Neural cell (in vitro differentiated cells): Measurements from ENCODE around the gene FREM3. TPM values are rescaled to one million over a fixed set of nuclear protein-coding genes. Genes with fewer than 3 reads are reported as not detected.

Experiments
- H2AFZ ChIP-seq: fragments of 200-600, 300-800 bp; sonication (generic), shearing (Covaris generic); 2 replicates; pipeline ENCODE4 v1.6.0; 2014; ENCODE audit warnings: low read depth, mild to moderate bottlenecking, antibody characterized with exemption, low read length, moderate library complexity
- H3F3A ChIP-seq: fragments of 200-600 bp; shearing (Covaris generic); 2 replicates; pipeline ENCODE4 v1.6.1; 2016; ENCODE audit warnings: mild to moderate bottlenecking, moderate library complexity, mixed read lengths, antibody characterized with exemption, low read length; ENCODE audit not compliant: insufficient read depth, poor library complexity, severe bottlenecking
- H3K27ac ChIP-seq: fragments of 200-600, 300-800 bp; sonication (generic), shearing (Covaris generic); 2 replicates; pipeline ENCODE4 v1.5.1; 2014; ENCODE audit warnings: mild to moderate bottlenecking, low read length, moderate library complexity
- H3K27me3 ChIP-seq: fragments of 300-800, 200-600 bp; sonication (generic), shearing (Covaris generic); 2 replicates; pipeline ENCODE4 v1.6.0; 2014; ENCODE audit warnings: mild to moderate bottlenecking, low read depth, low read length, moderate library complexity; ENCODE audit not compliant: insufficient read depth
- H3K36me3 ChIP-seq: fragments of 300-800, 200-600 bp; sonication (generic), shearing (Covaris generic); 2 replicates; pipeline ENCODE4 v1.5.1; 2014; ENCODE audit warnings: mild to moderate bottlenecking, antibody characterized with exemption, low read length, moderate library complexity; ENCODE audit not compliant: insufficient read depth
- H3K4me2 ChIP-seq: fragments of 300-800, 200-600 bp; sonication (generic), shearing (Covaris generic); 2 replicates; pipeline ENCODE4 v1.6.0; 2014; ENCODE audit warnings: mild to moderate bottlenecking, low read length
- H3K4me3 ChIP-seq: fragments of 300-800, 200-600 bp; sonication (generic), shearing (Covaris generic); 2 replicates; pipeline ENCODE4 v1.5.1; 2014; ENCODE audit warnings: mild to moderate bottlenecking, low read length, moderate library complexity
- H3K79me2 ChIP-seq: fragments of 200-600 bp; shearing (Covaris generic); replicated peaks from 2 replicates; pipeline ENCODE4 v1.6.0; 2014; ENCODE audit warnings: mild to moderate bottlenecking, low read length, moderate library complexity; ENCODE audit not compliant: insufficient read depth
- H3K9ac ChIP-seq: fragments of 300-800, 200-600 bp; sonication (generic), shearing (Covaris generic); 2 replicates; pipeline ENCODE4 v1.6.1; 2016; ENCODE audit warnings: mild to moderate bottlenecking, low read length, mixed read lengths
- H3K9me2 ChIP-seq: fragments of 200-600 bp; shearing (Covaris generic); 2 replicates; pipeline ENCODE4 v1.6.1; 2016; ENCODE audit warnings: mild to moderate bottlenecking, low read length, mixed read lengths; ENCODE audit not compliant: insufficient read depth
- H3K9me3 ChIP-seq: fragments of 200-600, 300-800 bp; sonication (generic), shearing (Covaris generic); 2 replicates; pipeline ENCODE4 v1.6.1; 2016; ENCODE audit warnings: mild to moderate bottlenecking, mixed run types, low read length, moderate library complexity, mixed read lengths
- H4K20me1 ChIP-seq: fragments of 200-600 bp; shearing (Covaris generic); 2 replicates; pipeline ENCODE4 v1.6.1; 2016; ENCODE audit warnings: mild to moderate bottlenecking, mixed run types; ENCODE audit not compliant: insufficient read depth
- CTCF ChIP-seq: fragments of 450-650 bp; IDR thresholded peaks from 2 replicates; pipeline ENCODE4 v1.5.1; 2014; ENCODE audit warnings: antibody characterized with exemption, mild to moderate bottlenecking, moderate library complexity; ENCODE audit not compliant: poor library complexity, severe bottlenecking
- EP300 ChIP-seq: fragments of 450-650 bp; conservative IDR thresholded peaks from 2 replicates; pipeline ENCODE4 v1.6.1; 2014; ENCODE audit warnings: antibody characterized with exemption, mild to moderate bottlenecking, moderate library complexity; ENCODE audit not compliant: poor library complexity, severe bottlenecking
- EZH2 ChIP-seq: fragments of 200-600, 300-800 bp; shearing (Covaris generic), sonication (generic); IDR thresholded peaks from 2 replicates; pipeline ENCODE4 v1.6.1; 2014; ENCODE audit warnings: antibody characterized with exemption, low read length, borderline replicate concordance, mild to moderate bottlenecking; ENCODE audit not compliant: insufficient read depth, poor library complexity, severe bottlenecking
- MXI1 ChIP-seq: fragments of 450-650 bp; conservative IDR thresholded peaks from 2 replicates; pipeline ENCODE4 v1.6.1; 2014; ENCODE audit warnings: antibody characterized with exemption, mild to moderate bottlenecking; ENCODE audit not compliant: poor library complexity, severe bottlenecking
- POLR2AphosphoS5 ChIP-seq: IDR thresholded peaks from 2 replicates; pipeline ENCODE4 v1.6.1; 2012
- RAD21 ChIP-seq: fragments of 450-650 bp; conservative IDR thresholded peaks from 2 replicates; pipeline ENCODE4 v1.6.1; 2014; ENCODE audit warnings: antibody characterized with exemption, mild to moderate bottlenecking, moderate library complexity
- SMC3 ChIP-seq: fragments of 450-650 bp; conservative IDR thresholded peaks from 2 replicates; pipeline ENCODE4 v1.6.1; 2014; ENCODE audit warnings: antibody characterized with exemption, mild to moderate bottlenecking, moderate library complexity; ENCODE audit not compliant: poor library complexity
- TAF1 ChIP-seq: IDR thresholded peaks from 2 replicates; pipeline ENCODE4 v1.6.1; 2012; ENCODE audit warnings: low read depth
- polyA plus RNA-seq: library from polyadenylated mRNA; depleted of rRNA; stranded (reverse); fragments of >200 nt; gene quantifications from 2 replicates; pipeline ENCODE4 v1.2.3, GENCODE V29; 2014
- TF ChIP-seq, protein P1 (sequence below): IDR thresholded peaks from 2 replicates; pipeline ENCODE4 v1.6.1; 2012; ENCODE audit warnings: borderline replicate concordance

Gene FREM3
- polyA plus RNA-seq, 1 donor from 2014 or later = 0.35 TPM

GRCh38 chr4:143653031-143653430 lies 47.4 kb downstream of the FREM3 start:
- Histone ChIP-seq H3K79me2 (no peaks in the 10 kb centered on the region), H3K9me2 (no peaks in the 10 kb centered on the region), H3K9ac (no peak overlapping the region), H2AFZ (no peak overlapping the region), H3K9me3 (no peaks in the 10 kb centered on the region), H3K27me3 (no peaks in the 10 kb centered on the region), H3F3A (no peaks in the 10 kb centered on the region), H3K27ac (no peak overlapping the region), H3K4me2 (no peak overlapping the region), H4K20me1 (no peaks in the 10 kb centered on the region), H3K4me3 (no peak overlapping the region), H3K36me3 (no peaks in the 10 kb centered on the region)
- TF ChIP-seq MXI1 (no peak), EZH2 (no peak), TAF1 (no peak), CTCF (no peak), SMC3 (no peak), POLR2AphosphoS5 (no peak), RAD21 (no peak), EP300 (no peak)
- TF ChIP-seq, protein P1, sequence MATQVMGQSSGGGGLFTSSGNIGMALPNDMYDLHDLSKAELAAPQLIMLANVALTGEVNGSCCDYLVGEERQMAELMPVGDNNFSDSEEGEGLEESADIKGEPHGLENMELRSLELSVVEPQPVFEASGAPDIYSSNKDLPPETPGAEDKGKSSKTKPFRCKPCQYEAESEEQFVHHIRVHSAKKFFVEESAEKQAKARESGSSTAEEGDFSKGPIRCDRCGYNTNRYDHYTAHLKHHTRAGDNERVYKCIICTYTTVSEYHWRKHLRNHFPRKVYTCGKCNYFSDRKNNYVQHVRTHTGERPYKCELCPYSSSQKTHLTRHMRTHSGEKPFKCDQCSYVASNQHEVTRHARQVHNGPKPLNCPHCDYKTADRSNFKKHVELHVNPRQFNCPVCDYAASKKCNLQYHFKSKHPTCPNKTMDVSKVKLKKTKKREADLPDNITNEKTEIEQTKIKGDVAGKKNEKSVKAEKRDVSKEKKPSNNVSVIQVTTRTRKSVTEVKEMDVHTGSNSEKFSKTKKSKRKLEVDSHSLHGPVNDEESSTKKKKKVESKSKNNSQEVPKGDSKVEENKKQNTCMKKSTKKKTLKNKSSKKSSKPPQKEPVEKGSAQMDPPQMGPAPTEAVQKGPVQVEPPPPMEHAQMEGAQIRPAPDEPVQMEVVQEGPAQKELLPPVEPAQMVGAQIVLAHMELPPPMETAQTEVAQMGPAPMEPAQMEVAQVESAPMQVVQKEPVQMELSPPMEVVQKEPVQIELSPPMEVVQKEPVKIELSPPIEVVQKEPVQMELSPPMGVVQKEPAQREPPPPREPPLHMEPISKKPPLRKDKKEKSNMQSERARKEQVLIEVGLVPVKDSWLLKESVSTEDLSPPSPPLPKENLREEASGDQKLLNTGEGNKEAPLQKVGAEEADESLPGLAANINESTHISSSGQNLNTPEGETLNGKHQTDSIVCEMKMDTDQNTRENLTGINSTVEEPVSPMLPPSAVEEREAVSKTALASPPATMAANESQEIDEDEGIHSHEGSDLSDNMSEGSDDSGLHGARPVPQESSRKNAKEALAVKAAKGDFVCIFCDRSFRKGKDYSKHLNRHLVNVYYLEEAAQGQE = no peak

GRCh38 chr4:143643399-143643798 lies 57.1 kb downstream of the FREM3 start:
- no peak overlapping the region for H3K4me2 ChIP-seq
- no peaks in the 10 kb centered on the region for H3K9me3 ChIP-seq
- no peak overlapping the region for H2AFZ ChIP-seq
- no peaks in the 10 kb centered on the region for H3K36me3 ChIP-seq
- H3K27ac ChIP-seq = no peak overlapping the region
- H3F3A ChIP-seq = no peaks in the 10 kb centered on the region
- H3K9me2 ChIP-seq = no peaks in the 10 kb centered on the region
- H3K9ac ChIP-seq = no peak overlapping the region
- no peak overlapping the region for H3K4me3 ChIP-seq
- no peaks in the 10 kb centered on the region for H4K20me1 ChIP-seq
- no peaks in the 10 kb centered on the region for H3K27me3 ChIP-seq
- H3K79me2 ChIP-seq = no peaks in the 10 kb centered on the region
- no peak for TF ChIP-seq EZH2

DNA sequence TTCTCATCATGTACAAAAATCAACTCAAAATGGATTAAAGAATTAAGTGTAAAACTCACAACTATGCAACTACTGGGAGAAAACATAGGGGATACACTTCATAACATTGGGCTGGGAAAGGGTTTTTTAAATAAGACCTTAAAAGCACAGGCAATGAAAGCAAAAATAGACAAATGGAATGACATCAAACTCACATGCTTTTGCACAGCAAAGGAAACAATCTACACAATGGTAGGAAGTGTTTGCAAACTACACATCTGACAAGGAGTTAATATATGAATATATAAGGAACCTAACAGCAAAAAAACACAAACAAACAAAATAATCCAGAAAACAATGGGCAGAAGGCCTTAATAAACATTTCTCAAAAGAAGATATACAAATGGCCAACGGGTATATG lies 57.9 kb downstream of the FREM3 start:
- Histone ChIP-seq H3K4me2 (no peak overlapping the region), H3K27me3 (no peaks in the 10 kb centered on the region), H3K9me3 (no peaks in the 10 kb centered on the region), H3K27ac (no peak overlapping the region), H4K20me1 (no peaks in the 10 kb centered on the region), H3F3A (no peaks in the 10 kb centered on the region), H2AFZ (no peak overlapping the region), H3K4me3 (no peak overlapping the region), H3K9me2 (no peaks in the 10 kb centered on the region), H3K9ac (no peak overlapping the region), H3K79me2 (no peaks in the 10 kb centered on the region), H3K36me3 (no peaks in the 10 kb centered on the region)
- TF ChIP-seq EZH2 = no peak
- TF ChIP-seq SMC3 = no peak
- TF ChIP-seq EP300 = no peak
- TF ChIP-seq MXI1 = no peak
- no peak for TF ChIP-seq CTCF
- TF ChIP-seq POLR2AphosphoS5 = no peak
- TF ChIP-seq TAF1 = no peak
- TF ChIP-seq, protein P1 = no peak
- no peak for TF ChIP-seq RAD21
